ENCODE results near the gene EFCAB14.
A peak's percentile ranks its signal among the peaks of the same experiment; 100 is the strongest.
"Not testable (repeated sequence)": the region's sequence is repeated elsewhere in the genome, so short reads cannot be mapped to it uniquely, and the experiment has no call there.

The EFCAB14 gene

DNA sequence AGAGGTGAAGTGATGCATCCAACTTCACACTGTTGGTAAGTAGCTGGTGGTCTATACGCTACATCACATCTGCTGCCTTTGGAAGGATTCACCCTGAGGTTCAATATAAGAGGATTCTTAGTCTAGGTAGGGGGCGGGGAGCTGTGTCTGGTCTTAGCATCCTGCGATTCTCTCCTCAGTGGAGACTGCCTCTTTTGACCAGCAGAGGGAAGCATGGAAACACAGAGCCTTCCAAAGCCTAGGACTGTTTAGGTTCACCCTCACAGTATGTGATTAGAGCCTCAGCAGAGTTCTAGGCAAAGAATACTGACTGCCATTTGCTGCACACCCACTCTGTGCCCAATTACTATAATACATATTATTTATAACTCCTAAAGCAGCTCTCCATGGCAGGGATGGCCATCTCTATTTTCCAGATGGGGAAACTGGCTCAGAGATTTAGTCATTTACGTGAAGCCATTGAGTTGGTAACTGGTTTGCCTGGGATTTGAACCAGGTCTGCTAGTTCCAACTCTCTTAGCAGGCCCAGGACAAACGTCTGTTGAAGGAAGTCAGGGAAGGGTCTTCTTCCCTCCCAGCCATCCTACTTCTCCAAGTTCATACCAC, 28.9 kb upstream of the EFCAB14 start:
- Histone ChIP-seq H3K4me1 (ENCODE audit: low read depth, poor library complexity, severe bottlenecking) (no peaks in the 10 kb centered on the region), H3K27me3 (ENCODE audit: insufficient read depth, low read depth) (no peaks in the 10 kb centered on the region), H3K9ac (no peak overlapping the region), H3K79me2 (ENCODE audit: insufficient read depth, low read depth) (no peaks in the 10 kb centered on the region), H2AFZ (ENCODE audit: low read depth) (no peak overlapping the region), H3K36me3 (ENCODE audit: insufficient read depth) (no peaks in the 10 kb centered on the region), H4K20me1 (ENCODE audit: insufficient read depth) (no peaks in the 10 kb centered on the region), H3K4me2 (no peak overlapping the region), H3K4me3 (IDR thresholded peaks at IDR 0.05; ENCODE audit: insufficient read depth, low read depth, low read length) (no peak overlapping the region), H3K27ac (no peak overlapping the region)
- TF ChIP-seq, protein P1, sequence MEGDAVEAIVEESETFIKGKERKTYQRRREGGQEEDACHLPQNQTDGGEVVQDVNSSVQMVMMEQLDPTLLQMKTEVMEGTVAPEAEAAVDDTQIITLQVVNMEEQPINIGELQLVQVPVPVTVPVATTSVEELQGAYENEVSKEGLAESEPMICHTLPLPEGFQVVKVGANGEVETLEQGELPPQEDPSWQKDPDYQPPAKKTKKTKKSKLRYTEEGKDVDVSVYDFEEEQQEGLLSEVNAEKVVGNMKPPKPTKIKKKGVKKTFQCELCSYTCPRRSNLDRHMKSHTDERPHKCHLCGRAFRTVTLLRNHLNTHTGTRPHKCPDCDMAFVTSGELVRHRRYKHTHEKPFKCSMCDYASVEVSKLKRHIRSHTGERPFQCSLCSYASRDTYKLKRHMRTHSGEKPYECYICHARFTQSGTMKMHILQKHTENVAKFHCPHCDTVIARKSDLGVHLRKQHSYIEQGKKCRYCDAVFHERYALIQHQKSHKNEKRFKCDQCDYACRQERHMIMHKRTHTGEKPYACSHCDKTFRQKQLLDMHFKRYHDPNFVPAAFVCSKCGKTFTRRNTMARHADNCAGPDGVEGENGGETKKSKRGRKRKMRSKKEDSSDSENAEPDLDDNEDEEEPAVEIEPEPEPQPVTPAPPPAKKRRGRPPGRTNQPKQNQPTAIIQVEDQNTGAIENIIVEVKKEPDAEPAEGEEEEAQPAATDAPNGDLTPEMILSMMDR (conservative IDR thresholded peaks at IDR 0.05; ENCODE audit: low read depth, low read length) = peak; percentile 49

DNA sequence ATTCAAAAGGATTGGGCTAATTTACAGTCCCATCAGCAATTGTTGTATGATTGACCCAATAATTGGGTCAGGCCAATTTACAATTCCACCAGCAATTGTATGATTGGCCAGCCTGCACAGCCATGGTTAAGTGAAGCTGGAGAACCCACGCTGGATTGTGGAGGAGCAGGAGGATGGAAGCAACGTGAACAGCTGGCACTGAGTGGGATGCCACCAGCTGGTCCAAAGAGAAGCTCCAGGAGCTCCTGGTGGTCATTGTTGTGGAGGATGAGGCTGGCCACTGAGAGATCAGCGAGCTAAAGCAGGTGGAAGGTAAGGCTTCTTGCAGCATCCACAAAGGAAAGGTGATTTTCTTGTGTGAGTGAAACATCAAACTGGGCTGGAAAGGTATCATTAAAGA, 23.2 kb upstream of the EFCAB14 start:
- Histone ChIP-seq H3K27ac (no peak overlapping the region), H2AFZ (ENCODE audit: low read depth) (no peak overlapping the region), H3K4me1 (ENCODE audit: low read depth, poor library complexity, severe bottlenecking) (no peaks in the 10 kb centered on the region), H3K79me2 (ENCODE audit: insufficient read depth, low read depth) (no peaks in the 10 kb centered on the region), H3K27me3 (ENCODE audit: insufficient read depth, low read depth) (no peaks in the 10 kb centered on the region), H3K4me2 (no peak overlapping the region), H3K36me3 (ENCODE audit: insufficient read depth) (no peaks in the 10 kb centered on the region), H3K9ac (no peak overlapping the region), H3K4me3 (IDR thresholded peaks at IDR 0.05; ENCODE audit: insufficient read depth, low read depth, low read length) (no peak overlapping the region), H4K20me1 (ENCODE audit: insufficient read depth) (no peaks in the 10 kb centered on the region)
- TF ChIP-seq, protein P1 (conservative IDR thresholded peaks at IDR 0.05; ENCODE audit: low read depth, low read length) = no peak

DNA sequence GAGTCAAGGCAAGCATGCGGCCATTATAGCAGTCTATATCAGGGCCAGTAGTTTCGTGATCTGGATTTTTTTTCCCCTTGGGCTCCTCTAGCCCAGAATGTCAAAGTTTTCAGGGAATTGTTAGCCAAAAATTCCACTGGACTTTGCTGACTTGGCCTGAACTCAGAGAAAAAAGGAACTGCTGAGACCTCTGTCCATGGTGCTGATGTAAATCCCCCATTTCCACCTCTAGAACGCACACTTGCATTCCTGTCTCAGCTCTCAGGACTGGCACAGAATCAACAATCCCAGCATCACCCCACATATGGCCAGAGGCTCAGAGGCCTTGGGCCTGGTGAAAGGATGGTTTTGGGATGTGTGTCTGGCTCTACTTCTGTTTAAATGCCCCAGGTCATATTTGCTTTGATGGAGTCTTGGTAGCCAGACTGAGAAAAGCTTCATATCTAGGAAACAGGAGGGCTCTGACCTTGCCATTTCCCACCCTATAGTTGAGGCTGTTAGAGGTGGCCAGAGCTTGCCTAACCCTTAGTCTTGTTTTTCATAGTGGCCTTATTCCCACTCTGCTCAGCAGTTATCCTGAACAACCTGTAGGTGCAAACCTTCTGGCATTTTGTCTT, 16.9 kb upstream of the EFCAB14 start:
- H3K27me3 ChIP-seq (ENCODE audit: insufficient read depth, low read depth) = no peaks in the 10 kb centered on the region
- no peaks in the 10 kb centered on the region for H3K36me3 ChIP-seq (ENCODE audit: insufficient read depth)
- H3K4me3 ChIP-seq (IDR thresholded peaks at IDR 0.05; ENCODE audit: insufficient read depth, low read depth, low read length) = no peak overlapping the region
- H3K79me2 ChIP-seq (ENCODE audit: insufficient read depth, low read depth) = no peaks in the 10 kb centered on the region
- H3K4me1 ChIP-seq (ENCODE audit: low read depth, poor library complexity, severe bottlenecking) = no peaks in the 10 kb centered on the region
- no peak overlapping the region for H3K4me2 ChIP-seq
- TF ChIP-seq, protein P1 (conservative IDR thresholded peaks at IDR 0.05; ENCODE audit: low read depth, low read length) = no peak; the same call in 1 of the 2 replicates
- H4K20me1 ChIP-seq (ENCODE audit: insufficient read depth) = no peaks in the 10 kb centered on the region
- H3K9ac ChIP-seq = no peak overlapping the region
- H2AFZ ChIP-seq (ENCODE audit: low read depth) = no peak overlapping the region
- H3K27ac ChIP-seq = no peak overlapping the region

DNA sequence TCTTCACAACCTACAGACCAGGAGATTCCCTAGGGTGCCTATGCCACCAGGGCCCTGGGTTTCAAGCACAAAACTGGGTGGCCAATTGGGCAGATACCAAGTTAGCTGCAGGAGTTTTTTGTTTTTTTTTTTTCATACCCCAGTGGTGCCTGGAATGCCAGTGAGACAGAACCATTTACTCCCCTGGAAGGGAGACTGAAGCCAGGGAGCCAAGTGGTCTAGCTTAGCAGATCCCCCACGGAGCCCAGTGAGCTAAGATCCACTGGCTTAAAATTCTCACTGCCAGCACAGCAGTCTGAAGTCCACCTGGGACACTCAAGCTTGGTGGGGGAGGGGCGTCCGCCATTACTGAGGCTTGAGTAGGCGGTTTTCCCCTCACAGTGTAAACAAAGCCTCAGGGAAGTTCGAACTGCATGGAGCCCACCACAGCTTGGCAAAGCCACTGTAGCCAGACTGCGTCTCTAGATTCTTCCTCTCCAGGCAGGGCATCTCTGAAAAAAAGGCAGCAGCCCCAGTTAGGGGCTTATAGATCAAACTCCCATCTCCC, 9.5 kb upstream of the EFCAB14 start:
- H3K79me2 ChIP-seq (ENCODE audit: insufficient read depth, low read depth); H3K27me3 ChIP-seq (ENCODE audit: insufficient read depth, low read depth); H3K36me3 ChIP-seq (ENCODE audit: insufficient read depth); H3K4me1 ChIP-seq (ENCODE audit: low read depth, poor library complexity, severe bottlenecking); H3K27ac ChIP-seq; H3K4me3 ChIP-seq (IDR thresholded peaks at IDR 0.05; ENCODE audit: insufficient read depth, low read depth, low read length); H2AFZ ChIP-seq (ENCODE audit: low read depth); H3K9ac ChIP-seq; H4K20me1 ChIP-seq (ENCODE audit: insufficient read depth); H3K4me2 ChIP-seq: not testable (repeated sequence)

DNA sequence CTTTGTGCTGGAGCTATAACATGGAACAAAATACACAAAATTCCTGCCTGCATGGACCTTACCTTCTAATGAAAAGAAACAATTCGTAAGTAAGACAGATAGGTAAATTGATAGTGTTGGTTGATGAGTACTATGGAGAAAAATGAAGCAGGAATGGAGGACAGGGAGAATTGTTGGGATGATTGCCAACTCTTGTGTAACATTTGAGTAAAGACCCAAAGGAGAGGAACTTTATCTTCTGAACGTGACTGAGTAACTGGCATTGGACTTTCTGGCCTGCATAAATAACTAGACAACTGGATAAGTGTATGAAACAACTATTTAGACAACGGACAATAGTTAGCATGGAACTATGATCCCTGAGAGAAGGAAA, 6.8 kb upstream of the EFCAB14 start:
- no peaks in the 10 kb centered on the region for H3K36me3 ChIP-seq (ENCODE audit: insufficient read depth)
- H3K27ac ChIP-seq = no peak overlapping the region
- H4K20me1 ChIP-seq (ENCODE audit: insufficient read depth) = no peaks in the 10 kb centered on the region
- no peak overlapping the region for H3K4me3 ChIP-seq (IDR thresholded peaks at IDR 0.05; ENCODE audit: insufficient read depth, low read depth, low read length)
- no peak overlapping the region for H2AFZ ChIP-seq (ENCODE audit: low read depth)
- TF ChIP-seq, protein P1 (conservative IDR thresholded peaks at IDR 0.05; ENCODE audit: low read depth, low read length) = no peak
- no peaks in the 10 kb centered on the region for H3K27me3 ChIP-seq (ENCODE audit: insufficient read depth, low read depth)
- no peak overlapping the region for H3K9ac ChIP-seq
- no peaks in the 10 kb centered on the region for H3K4me1 ChIP-seq (ENCODE audit: low read depth, poor library complexity, severe bottlenecking)
- no peaks in the 10 kb centered on the region for H3K79me2 ChIP-seq (ENCODE audit: insufficient read depth, low read depth)
- H3K4me2 ChIP-seq = no peak overlapping the region
